Cardiac fibroblast (primary cell): ENCODE measurements around the gene KRTAP10-1.

ENCODE experiments used
- DNase-seq, 2 donors: peaks; one replicate each; pipeline versions ENCODE4 v3.0.0 to v3.0.0-alpha.2; 2010; ENCODE audit warnings: low read depth in 2 of 2
- H3K4me3 ChIP-seq, 2 donors: replicated peaks in 1 of 2; 1 replicate in 1 of 2; 2 replicates in 1 of 2; pipeline ENCODE4 v1.5.1; 2011; ENCODE audit warnings: low read depth in 2 of 2, low read length in 2 of 2, mild to moderate bottlenecking in 2 of 2, moderate library complexity in 1 of 2
- CTCF ChIP-seq: IDR thresholded peaks from one replicate; pipeline ENCODE4 v1.5.1; 2011; ENCODE audit warnings: low read depth, mild to moderate bottlenecking, low read length, inconsistent platforms

The KRTAP10-1 gene

DNA sequence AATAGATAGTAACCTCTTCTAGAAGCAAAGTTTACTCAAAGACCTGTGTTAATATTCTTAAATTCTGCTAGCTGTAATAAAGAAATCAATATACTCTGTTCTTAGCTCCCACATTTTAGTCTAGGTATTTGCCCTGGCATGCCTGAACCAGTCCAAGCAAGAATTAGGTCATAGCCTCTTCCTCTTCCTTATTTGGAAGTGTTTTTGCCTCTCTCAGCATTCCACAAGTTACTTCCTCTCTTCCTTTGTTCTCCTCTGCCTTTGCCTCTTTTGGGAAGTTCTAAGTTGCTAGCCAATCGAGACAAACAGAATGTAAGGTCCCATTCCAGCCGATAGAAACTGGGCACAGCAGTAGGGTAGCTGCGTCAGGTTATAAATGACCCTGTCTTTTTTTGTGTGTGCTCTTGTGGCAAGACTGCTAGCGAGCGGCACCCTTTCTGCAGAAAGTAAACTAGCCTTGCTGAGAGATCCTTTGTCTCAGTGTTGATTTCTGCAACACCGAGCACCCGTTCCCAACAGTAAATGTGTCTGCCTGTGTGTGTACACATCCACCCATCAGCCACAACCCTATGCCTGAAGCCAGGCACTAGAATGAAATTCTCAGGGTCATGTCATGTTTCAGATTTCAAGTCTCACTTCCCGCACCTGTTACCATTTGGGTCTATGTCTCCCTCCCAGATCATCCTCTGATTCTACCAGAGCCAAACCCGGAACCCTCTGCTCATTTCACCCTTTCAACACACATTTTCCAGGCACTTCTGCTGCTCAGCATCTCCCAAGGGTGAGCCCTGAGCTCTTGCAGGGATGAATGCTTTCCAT is 47.2 kb downstream of the KRTAP10-1 start:
- TF ChIP-seq CTCF: no peak
- H3K4me3 ChIP-seq: no peak overlapping the region
- peak in 1 of 2 donors; percentile 8 for DNase-seq

- no peak for DNase-seq
- no peak overlapping the region for H3K4me3 ChIP-seq
- no peak for TF ChIP-seq CTCF
Observed at GRCh38 chr21:44490816-44491215, 49.2 kb downstream of the KRTAP10-1 start.

DNA sequence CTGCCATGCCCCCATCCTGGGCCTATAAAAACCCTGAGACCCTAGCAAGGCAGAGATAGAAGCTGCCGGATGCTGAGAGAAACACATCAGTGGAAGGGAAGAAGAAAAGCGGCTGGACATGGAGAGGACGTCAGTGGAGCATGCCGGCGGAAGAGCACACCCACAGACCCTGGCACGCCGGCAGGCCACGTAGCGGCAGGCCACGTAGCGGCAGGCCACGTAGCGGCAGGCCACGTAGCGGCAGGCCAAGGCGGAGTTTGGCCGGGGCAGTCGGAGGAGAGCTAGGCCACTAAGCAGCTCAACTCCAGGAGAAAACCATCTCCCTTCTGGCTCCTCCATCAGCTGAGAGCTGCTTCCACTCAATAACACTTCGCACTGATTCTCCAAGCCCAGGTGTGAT is 49.6 kb downstream of the KRTAP10-1 start:
- no peak overlapping the region for H3K4me3 ChIP-seq
- TF ChIP-seq CTCF: no peak
- no peak for DNase-seq

DNA sequence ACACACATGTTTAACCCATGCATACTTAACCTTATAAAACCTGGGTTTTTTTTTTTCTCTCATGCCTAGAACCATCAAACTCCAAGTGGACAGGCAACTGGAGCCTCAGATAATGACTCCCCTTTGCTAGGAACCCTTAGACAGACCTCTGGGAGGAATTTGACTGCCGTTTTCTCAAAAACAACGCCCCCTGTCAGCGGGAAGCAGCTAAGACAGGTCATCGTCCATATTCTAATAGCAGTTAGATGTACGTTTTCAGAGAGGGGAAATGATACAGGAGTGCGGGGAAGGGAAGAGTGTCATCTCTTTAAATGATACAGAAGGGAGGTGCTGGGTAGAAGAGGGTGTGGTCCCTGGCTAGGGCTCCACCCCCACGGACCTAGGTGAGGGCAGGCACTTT is 50.0 kb downstream of the KRTAP10-1 start:
- peak; percentile 14 for TF ChIP-seq CTCF
- H3K4me3 ChIP-seq: no peak overlapping the region
- DNase-seq: no peak
